GM12878 (cell line): ENCODE results near the gene CCL25. TPM values are rescaled to one million over a fixed set of nuclear protein-coding genes. Genes with fewer than 3 reads are reported as not detected.

Source experiments
- ATAC-seq: fragments of 200-7000 bp; cut with Tn5 transposase; 3 replicates; pipeline ENCODE4 v1.9.1; 2020; ENCODE audit warnings: mild to moderate bottlenecking, moderate library complexity
- BruUV-seq: library from RNA; stranded (reverse); fragments of 400-500 nt; replicated peaks from 2 replicates; lab custom pipeline; 2021; lab: Mats Ljungman, UMichigan
- CTCF ChIA-PET: fragments of 300-600 bp; sonication (Branson Sonifier 250); formaldehyde crosslinking; extraction: SDS; loops from one replicate; lab custom pipeline; 2021; ENCODE audit warnings: inconsistent platforms; lab: Yijun Ruan, JAX
- POLR2A ChIA-PET: fragments of 350-600 bp; formaldehyde crosslinking; extraction: SDS; loops from one replicate; lab custom pipeline; 2021; ENCODE audit warnings: inconsistent platforms; lab: Charles Lee
- RAD21 ChIA-PET: fragments of 300-600 bp; sonication (Branson Sonifier 250); formaldehyde crosslinking; loops from one replicate; lab custom pipeline; 2023; ENCODE audit warnings: antibody characterized with exemption; ENCODE audit not compliant: unreplicated experiment; lab: Charles Lee
- SMC1A ChIA-PET: fragments of 300-600 bp; sonication (Branson Sonifier 250); formaldehyde crosslinking; loops from one replicate; lab custom pipeline; 2023; ENCODE audit not compliant: unreplicated experiment, uncharacterized antibody; lab: Charles Lee
- DNase-seq: peaks from one replicate; pipeline ENCODE4 v3.0.0-alpha.2; 2011; ENCODE audit warnings: low read depth, low spot score
- FAIRE-seq: peaks from 3 replicates; lab custom pipeline; 2011; peaks lifted over from hg19 to GRCh38; lab: Jason Lieb, UNC
- H2AFZ ChIP-seq: 2 replicates; pipeline ENCODE4 v1.6.0; 2011; ENCODE audit warnings: low read depth, low read length, control low read depth; ENCODE audit not compliant: control insufficient read depth
- H3K27ac ChIP-seq: 2 replicates; pipeline ENCODE4 v1.5.1; 2011; ENCODE audit warnings: control low read depth; ENCODE audit not compliant: control insufficient read depth, insufficient read depth
- H3K27me3 ChIP-seq, 2 experiments: replicated peaks in 1 of 2; 2 replicates each; pipeline versions ENCODE4 v1.6.0 to v1.6.1; 2011; ENCODE audit warnings: low read length in 1 of 2; ENCODE audit not compliant: control insufficient read depth in 2 of 2, insufficient read depth in 2 of 2
- H3K36me3 ChIP-seq, 2 experiments: 2 replicates each; pipeline ENCODE4 v1.5.1; 2011; ENCODE audit warnings: low read length in 1 of 2; ENCODE audit not compliant: control insufficient read depth in 2 of 2, insufficient read depth in 2 of 2
- H3K4me1 ChIP-seq: 2 replicates; pipeline ENCODE4 v1.6.1; 2011; ENCODE audit warnings: mild to moderate bottlenecking, low read length, moderate library complexity, mixed read lengths; ENCODE audit not compliant: control insufficient read depth, insufficient read depth
- H3K4me2 ChIP-seq: 2 replicates; pipeline ENCODE4 v1.6.0; 2011; ENCODE audit warnings: control low read depth; ENCODE audit not compliant: control insufficient read depth, insufficient read depth
- H3K4me3 ChIP-seq: fragments of 200-600 bp; sonication (generic); 2 replicates; pipeline ENCODE4 v1.5.1; 2016
- H3K79me2 ChIP-seq: 2 replicates; pipeline ENCODE4 v1.6.0; 2011; ENCODE audit warnings: low read length; ENCODE audit not compliant: control insufficient read depth, insufficient read depth
- H3K9ac ChIP-seq: 2 replicates; pipeline ENCODE4 v1.8.0; 2011; ENCODE audit warnings: low read length, control low read depth, mixed read lengths; ENCODE audit not compliant: control insufficient read depth, insufficient read depth
- H3K9me3 ChIP-seq: replicated peaks from 3 replicates; pipeline ENCODE4 v1.5.1; 2011; ENCODE audit warnings: mild to moderate bottlenecking, low read length; ENCODE audit not compliant: control insufficient read depth, insufficient read depth
- H4K20me1 ChIP-seq: 2 replicates; pipeline ENCODE4 v1.6.0; 2011; ENCODE audit not compliant: control insufficient read depth, insufficient read depth
- CHD1 ChIP-seq: IDR thresholded peaks from 2 replicates; pipeline ENCODE4 v1.6.1; 2012; ENCODE audit warnings: low read depth, low read length, improper control_type of control experiment
- HSF1 ChIP-seq: fragments of 150-350 bp; IDR thresholded peaks from 2 replicates; pipeline ENCODE4 v1.6.1; 2014; ENCODE audit warnings: mild to moderate bottlenecking, low read depth, low read length
- JUND ChIP-seq: IDR thresholded peaks from 2 replicates; pipeline ENCODE4 v1.6.1; 2012; ENCODE audit warnings: low read depth, mild to moderate bottlenecking, low read length, improper control_type of control experiment, moderate library complexity
- KAT2A ChIP-seq: conservative IDR thresholded peaks from 2 replicates; pipeline ENCODE4 v1.6.1; 2011; ENCODE audit warnings: low read depth, low read length; ENCODE audit not compliant: control insufficient read depth
- PAX5 ChIP-seq: IDR thresholded peaks from 2 replicates; pipeline ENCODE4 v1.6.1; 2011; ENCODE audit warnings: low read depth, low read length, borderline replicate concordance
- PML ChIP-seq: IDR thresholded peaks from 2 replicates; pipeline ENCODE4 v1.6.1; 2012; ENCODE audit warnings: low read length, inconsistent platforms
- STAT1 ChIP-seq: fragments of 450-650 bp; conservative IDR thresholded peaks from 2 replicates; pipeline ENCODE4 v1.6.1; 2014; ENCODE audit warnings: antibody characterized with exemption, mild to moderate bottlenecking
- TCF7 ChIP-seq: IDR thresholded peaks from 2 replicates; pipeline ENCODE4 v1.6.1; 2014; ENCODE audit warnings: antibody characterized with exemption, borderline replicate concordance
- WGBS: methylation state at CpG from one replicate; pipeline ENCODE4 v1.1.6; 2016; ENCODE audit warnings: low lambda C conversion rate; ENCODE audit not compliant: insufficient replicate concordance, insufficient coverage; ENCODE audit errors: missing lambda C conversion rate; 5-methylcytosine and 5-hydroxymethylcytosine counted together
- in situ Hi-C: fragments of 300-500 bp; cut with MboI; formaldehyde crosslinking; loops from 9 replicates; pipeline ENCODE4 v1.14.3; 2018; ENCODE audit warnings: mixed read lengths
- intact Hi-C: fragments of 100-400 bp; cut with micrococcal nuclease; formaldehyde crosslinking; loops from one replicate; pipeline ENCODE4 v1.14.2; 2022; ENCODE audit not compliant: unreplicated experiment
- polyA plus RNA-seq, 11 experiments: library from polyadenylated mRNA; depleted of rRNA in 4 of 11; unstranded in 6 of 11; stranded (reverse) in 5 of 11; fragments of >200 nt; fragmentation: Nextera tagmentation in 4 of 11; fragmentation: Illumina TruSeq in 1 of 11; extraction: Ambion mirVana in 4 of 11; extraction: Trizol in 1 of 11; gene quantifications; 1 replicate in 1 of 11; 2 replicates in 10 of 11; pipeline versions ENCODE4 v1.2.1 to v1.2.3, GENCODE V29; 2011 to 2016; ENCODE audit warnings: inconsistent platforms in 2 of 11, missing spikeins in 2 of 11, low read depth in 1 of 11
- total RNA-seq, 4 experiments: library from RNA; depleted of rRNA in 3 of 4; stranded (reverse); fragments of >200 nt in 3 of 4; fragmentation: Illumina TruSeq in 1 of 4; extraction: Trizol in 1 of 4; gene quantifications; 2 replicates each; pipeline versions ENCODE4 v1.2.1 to v1.2.3, GENCODE V29; 2013 to 2021
- TF ChIP-seq, protein P1 (sequence below): fragments of 450-650 bp; IDR thresholded peaks from 2 replicates; pipeline ENCODE4 v1.6.1; 2016; ENCODE audit warnings: mild to moderate bottlenecking, moderate library complexity, borderline replicate concordance

Gene CCL25
- total and polyA plus RNA-seq, 10 of the 15 experiments (the other 5 are each of a cell fraction or from before 2014, with no cell fraction given), result 0.53 to 12.0 (median 8.3) TPM

DNA sequence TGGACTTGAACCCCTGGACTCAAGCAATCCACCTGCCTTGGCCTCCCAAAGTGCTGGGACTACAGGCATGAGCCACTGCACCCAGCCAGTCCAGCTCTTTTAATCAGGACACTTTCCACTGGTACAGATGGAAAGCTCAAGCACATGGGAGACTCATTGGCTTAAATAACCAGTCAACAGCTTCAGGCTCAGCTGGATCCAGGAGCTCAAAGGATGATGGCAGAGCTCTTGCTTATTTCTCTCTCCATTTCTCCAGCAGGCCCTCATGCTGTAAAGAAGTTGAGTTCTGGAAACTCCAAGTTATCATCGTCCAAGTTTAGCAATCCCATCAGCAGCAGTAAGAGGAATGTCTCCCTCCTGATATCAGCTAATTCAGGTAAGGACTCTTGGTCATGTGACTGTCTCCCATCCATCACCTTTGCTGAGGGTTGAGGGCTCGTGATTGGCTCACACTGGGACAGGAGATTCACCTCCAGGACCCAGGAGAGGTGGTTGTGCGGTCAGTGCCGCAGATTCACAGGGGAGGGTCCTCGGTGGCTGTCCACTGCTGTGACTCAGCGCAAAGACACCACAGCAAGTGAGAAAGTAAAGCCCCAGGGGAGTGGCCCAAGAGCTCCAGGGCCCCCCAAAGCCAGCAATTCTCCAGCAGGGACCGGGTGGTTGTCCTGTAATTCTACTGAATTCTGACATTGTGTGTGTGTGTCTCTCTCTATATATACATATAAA is 5.1 kb downstream of the CCL25 start:
- no TSS peak for BruUV-seq

More for the DNA sequence above, 5.1 kb downstream of the CCL25 start:
- ATAC-seq (no peak), DNase-seq (no peak), FAIRE-seq (no peak)
- no peak overlapping the region for H3K4me2 ChIP-seq
- no peaks in the 10 kb centered on the region for H3K27me3 ChIP-seq
- ChIA-PET POLR2A (no interaction called here), SMC1A (no interaction called here), RAD21 (no interaction called here), CTCF (interaction anchor here (0.6 kb wide), 1 partner anchor 1376 kb away, joined by 3 read pairs; no protein-coding TSS in a partner anchor)
- no peak overlapping the region for H3K4me3 ChIP-seq
- no peaks in the 10 kb centered on the region for H3K36me3 ChIP-seq
- 61% methylated on average over 7 of the region's 7 CpGs for WGBS
- in situ Hi-C loops, result no loop called here
- intact Hi-C loops, result no loop called here
- no peaks in the 10 kb centered on the region for H3K4me1 ChIP-seq
- H3K9ac ChIP-seq, result no peak overlapping the region
- TF ChIP-seq PAX5 (no peak), JUND (no peak), STAT1 (no peak), TCF7 (no peak), PML (no peak), HSF1 (no peak), KAT2A (no peak), CHD1 (no peak)
- TF ChIP-seq, protein P1, sequence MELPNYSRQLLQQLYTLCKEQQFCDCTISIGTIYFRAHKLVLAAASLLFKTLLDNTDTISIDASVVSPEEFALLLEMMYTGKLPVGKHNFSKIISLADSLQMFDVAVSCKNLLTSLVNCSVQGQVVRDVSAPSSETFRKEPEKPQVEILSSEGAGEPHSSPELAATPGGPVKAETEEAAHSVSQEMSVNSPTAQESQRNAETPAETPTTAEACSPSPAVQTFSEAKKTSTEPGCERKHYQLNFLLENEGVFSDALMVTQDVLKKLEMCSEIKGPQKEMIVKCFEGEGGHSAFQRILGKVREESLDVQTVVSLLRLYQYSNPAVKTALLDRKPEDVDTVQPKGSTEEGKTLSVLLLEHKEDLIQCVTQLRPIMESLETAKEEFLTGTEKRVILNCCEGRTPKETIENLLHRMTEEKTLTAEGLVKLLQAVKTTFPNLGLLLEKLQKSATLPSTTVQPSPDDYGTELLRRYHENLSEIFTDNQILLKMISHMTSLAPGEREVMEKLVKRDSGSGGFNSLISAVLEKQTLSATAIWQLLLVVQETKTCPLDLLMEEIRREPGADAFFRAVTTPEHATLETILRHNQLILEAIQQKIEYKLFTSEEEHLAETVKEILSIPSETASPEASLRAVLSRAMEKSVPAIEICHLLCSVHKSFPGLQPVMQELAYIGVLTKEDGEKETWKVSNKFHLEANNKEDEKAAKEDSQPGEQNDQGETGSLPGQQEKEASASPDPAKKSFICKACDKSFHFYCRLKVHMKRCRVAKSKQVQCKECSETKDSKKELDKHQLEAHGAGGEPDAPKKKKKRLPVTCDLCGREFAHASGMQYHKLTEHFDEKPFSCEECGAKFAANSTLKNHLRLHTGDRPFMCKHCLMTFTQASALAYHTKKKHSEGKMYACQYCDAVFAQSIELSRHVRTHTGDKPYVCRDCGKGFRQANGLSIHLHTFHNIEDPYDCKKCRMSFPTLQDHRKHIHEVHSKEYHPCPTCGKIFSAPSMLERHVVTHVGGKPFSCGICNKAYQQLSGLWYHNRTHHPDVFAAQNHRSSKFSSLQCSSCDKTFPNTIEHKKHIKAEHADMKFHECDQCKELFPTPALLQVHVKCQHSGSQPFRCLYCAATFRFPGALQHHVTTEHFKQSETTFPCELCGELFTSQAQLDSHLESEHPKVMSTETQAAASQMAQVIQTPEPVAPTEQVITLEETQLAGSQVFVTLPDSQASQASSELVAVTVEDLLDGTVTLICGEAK, result no peak
- H4K20me1 ChIP-seq, result no peaks in the 10 kb centered on the region
- no peak overlapping the region for H3K27ac ChIP-seq
- H3K79me2 ChIP-seq, result no peaks in the 10 kb centered on the region
- no peak overlapping the region for H2AFZ ChIP-seq
- no peaks in the 10 kb centered on the region for H3K9me3 ChIP-seq
